ENCODE measurements around the gene ZNF740. TPM values are rescaled to one million over a fixed set of nuclear protein-coding genes. Genes with fewer than 3 reads are reported as not detected.
"Not testable (repeated sequence)": the region's sequence is repeated elsewhere in the genome, so short reads cannot be mapped to it uniquely, and the experiment has no call there.

ZNF740 gene
- total RNA-seq, 2 donors from 2014 or later = 27.5 to 32.3 TPM

DNA sequence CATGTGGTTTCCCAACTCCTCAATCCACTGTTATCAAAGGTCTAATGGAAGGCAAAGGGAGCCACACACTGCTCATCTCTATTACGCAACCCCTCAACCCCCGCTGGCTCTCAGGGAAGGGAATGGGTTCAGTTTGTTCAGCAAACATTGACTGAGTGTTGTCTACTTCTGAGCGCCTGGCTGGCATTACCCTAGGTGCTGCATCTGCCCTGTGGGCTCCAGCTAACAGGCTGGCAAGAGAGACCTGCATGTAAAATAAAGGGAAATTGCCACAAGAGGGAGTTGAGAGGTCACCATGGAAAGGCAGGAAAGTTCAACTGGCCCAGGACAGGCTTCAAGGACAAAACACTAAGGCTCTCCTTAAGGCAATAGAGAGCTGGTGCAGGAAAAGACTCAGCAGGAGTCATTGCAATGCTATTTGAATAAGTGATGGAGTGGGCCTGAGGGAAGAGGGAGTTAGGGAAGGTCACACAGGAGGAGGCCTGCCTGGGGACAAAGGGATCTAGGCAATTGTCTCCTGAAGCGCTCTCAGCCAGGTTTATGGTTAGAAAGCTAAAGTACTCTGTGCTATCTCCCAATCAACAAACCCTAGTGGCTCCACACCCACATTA is 5.5 kb upstream of the ZNF740 start:
- H3K4me1 ChIP-seq = peaks cover 5% of the 10 kb centered on the region
- TF ChIP-seq, protein P1, sequence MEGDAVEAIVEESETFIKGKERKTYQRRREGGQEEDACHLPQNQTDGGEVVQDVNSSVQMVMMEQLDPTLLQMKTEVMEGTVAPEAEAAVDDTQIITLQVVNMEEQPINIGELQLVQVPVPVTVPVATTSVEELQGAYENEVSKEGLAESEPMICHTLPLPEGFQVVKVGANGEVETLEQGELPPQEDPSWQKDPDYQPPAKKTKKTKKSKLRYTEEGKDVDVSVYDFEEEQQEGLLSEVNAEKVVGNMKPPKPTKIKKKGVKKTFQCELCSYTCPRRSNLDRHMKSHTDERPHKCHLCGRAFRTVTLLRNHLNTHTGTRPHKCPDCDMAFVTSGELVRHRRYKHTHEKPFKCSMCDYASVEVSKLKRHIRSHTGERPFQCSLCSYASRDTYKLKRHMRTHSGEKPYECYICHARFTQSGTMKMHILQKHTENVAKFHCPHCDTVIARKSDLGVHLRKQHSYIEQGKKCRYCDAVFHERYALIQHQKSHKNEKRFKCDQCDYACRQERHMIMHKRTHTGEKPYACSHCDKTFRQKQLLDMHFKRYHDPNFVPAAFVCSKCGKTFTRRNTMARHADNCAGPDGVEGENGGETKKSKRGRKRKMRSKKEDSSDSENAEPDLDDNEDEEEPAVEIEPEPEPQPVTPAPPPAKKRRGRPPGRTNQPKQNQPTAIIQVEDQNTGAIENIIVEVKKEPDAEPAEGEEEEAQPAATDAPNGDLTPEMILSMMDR (IDR thresholded peaks at IDR 0.05) = no peak
- intact Hi-C loops (cut with DNase I) = no loop called here
- no peak overlapping the region for H3K4me3 ChIP-seq
- H3K27me3 ChIP-seq = no peaks in the 10 kb centered on the region
- peak; percentile 32 for DNase-seq
- peak overlapping the region; percentile 8 for H3K27ac ChIP-seq
- H3K9ac ChIP-seq (ENCODE audit: low read depth in 2 of 2, low read length in 2 of 2) = peak overlapping the region in 1 of 2 donors; percentile 7
- H3K36me3 ChIP-seq = no peaks in the 10 kb centered on the region
- H3K9me3 ChIP-seq = no peaks in the 10 kb centered on the region

DNA sequence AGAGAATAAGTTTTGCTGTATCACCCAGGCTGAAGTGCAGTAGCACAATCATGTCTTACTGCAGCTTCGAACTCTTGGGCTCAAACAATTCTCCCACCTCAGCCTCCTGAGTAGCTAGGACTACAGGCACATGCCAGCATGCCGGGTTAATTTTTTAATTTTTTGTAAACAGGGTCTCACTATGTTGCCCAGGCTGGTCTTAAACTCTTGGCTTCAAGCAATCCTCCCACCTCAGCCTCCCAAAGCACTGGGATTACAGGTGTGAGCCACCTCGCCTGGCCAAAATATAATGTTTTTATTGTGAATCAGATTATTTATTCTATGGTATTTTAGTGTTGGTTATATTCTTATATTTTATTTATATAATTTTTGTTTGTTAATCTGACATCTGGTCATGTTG is 3.8 kb upstream of the ZNF740 start:
- TF ChIP-seq, protein P1 (IDR thresholded peaks at IDR 0.05) = no peak
- Histone ChIP-seq H3K4me3 (no peak overlapping the region), H3K27ac (no peak overlapping the region), H3K36me3 (no peaks in the 10 kb centered on the region), H3K9me3 (no peaks in the 10 kb centered on the region), H3K9ac (ENCODE audit: low read depth in 2 of 2, low read length in 2 of 2) (no peak overlapping the region), H3K27me3 (no peaks in the 10 kb centered on the region), H3K4me1 (peaks cover 5% of the 10 kb centered on the region)
- intact Hi-C loops (cut with DNase I) = no loop called here
- DNase-seq = no peak

DNA sequence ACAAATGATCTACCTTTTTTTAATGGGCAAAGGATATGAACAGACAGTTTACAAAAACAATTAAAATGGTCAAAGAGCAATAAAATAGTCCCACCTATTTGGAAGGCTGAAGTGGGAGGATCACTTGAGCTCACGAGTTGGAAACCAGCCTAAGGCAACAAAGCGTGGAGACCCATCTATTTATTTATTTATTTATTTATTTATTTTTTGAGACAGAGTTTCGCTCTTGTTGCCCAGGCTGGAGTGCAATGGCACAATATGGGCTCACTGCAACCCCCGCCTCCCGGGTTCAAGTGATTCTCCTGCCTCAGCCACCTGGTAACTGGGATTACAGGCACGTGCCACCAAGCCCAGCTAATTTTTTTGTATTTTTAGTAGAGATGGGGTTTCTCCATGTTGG is 3.1 kb upstream of the ZNF740 start:
- H3K4me1 ChIP-seq = peaks cover 10% of the 10 kb centered on the region
- H3K36me3 ChIP-seq; H3K4me3 ChIP-seq; H3K27me3 ChIP-seq; intact Hi-C loops (cut with DNase I); DNase-seq; H3K9ac ChIP-seq (ENCODE audit: low read depth in 2 of 2, low read length in 2 of 2); H3K9me3 ChIP-seq; H3K27ac ChIP-seq: not testable (repeated sequence)

DNA sequence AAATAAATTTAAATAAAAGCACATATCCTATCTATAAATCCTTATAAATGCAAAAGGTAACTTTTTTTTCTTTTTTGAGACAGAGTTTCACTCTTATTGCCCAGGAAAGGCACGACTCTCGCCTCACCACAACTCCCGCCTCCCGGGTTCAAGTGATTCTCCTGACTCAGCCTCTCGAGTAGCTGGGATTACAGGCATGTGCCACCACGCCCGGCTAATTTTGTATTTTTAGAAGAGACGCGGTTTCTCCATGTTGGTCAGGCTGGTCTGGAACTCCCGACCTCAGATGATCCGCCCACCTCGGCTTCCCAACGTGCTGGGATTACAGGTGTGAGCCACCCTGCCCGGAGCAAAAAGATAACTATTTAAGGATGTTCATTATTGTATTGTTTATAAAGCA is 1.7 kb upstream of the ZNF740 start:
- DNase-seq = not testable (repeated sequence)

DNA sequence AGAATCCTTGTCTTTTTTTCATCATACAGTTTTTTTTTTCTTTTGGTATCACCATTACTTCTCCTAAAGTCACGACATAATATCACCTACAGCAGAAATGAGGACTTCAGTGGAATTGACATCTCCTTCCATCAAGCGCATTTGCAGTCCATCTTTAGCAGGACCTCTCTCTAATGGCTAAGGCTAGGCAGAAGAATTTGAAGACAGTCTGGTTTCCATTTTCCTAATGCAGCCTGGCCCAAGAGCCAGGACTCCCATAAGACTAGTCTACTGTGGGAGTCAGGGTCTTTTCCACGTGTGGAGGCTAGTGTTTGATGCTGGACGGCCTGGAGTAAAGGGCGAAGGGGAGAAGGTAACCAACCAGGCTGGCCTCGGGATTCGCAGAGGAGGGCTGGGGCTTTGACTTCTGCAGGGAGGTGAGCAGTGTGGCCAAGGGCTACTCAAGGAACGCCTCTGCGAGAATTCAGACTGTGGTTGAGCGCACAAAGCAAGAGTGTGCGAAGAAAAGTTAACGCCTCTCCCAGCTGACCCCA is 769 bp upstream of the ZNF740 start:
- TF ChIP-seq, protein P1 (IDR thresholded peaks at IDR 0.05) = no peak
- H3K27me3 ChIP-seq = no peaks in the 10 kb centered on the region
- no peaks in the 10 kb centered on the region for H3K36me3 ChIP-seq
- peak; percentile 56 for DNase-seq
- H3K4me3 ChIP-seq = peak overlapping the region; percentile 81
- H3K27ac ChIP-seq = peak overlapping the region; percentile 94
- no peaks in the 10 kb centered on the region for H3K9me3 ChIP-seq
- intact Hi-C loops (cut with DNase I) = no loop called here
- H3K9ac ChIP-seq (ENCODE audit: low read depth in 2 of 2, low read length in 2 of 2) = peak overlapping the region; percentile 64 to 87
- peaks cover 20% of the 10 kb centered on the region for H3K4me1 ChIP-seq

More for the DNA sequence above, 1.7 kb upstream of the ZNF740 start:
- H3K27me3 ChIP-seq; H3K36me3 ChIP-seq; H3K9ac ChIP-seq (ENCODE audit: low read depth in 2 of 2, low read length in 2 of 2); intact Hi-C loops (cut with DNase I); H3K9me3 ChIP-seq; H3K27ac ChIP-seq; H3K4me3 ChIP-seq: not testable (repeated sequence)
- peaks cover 20% of the 10 kb centered on the region for H3K4me1 ChIP-seq

DNA sequence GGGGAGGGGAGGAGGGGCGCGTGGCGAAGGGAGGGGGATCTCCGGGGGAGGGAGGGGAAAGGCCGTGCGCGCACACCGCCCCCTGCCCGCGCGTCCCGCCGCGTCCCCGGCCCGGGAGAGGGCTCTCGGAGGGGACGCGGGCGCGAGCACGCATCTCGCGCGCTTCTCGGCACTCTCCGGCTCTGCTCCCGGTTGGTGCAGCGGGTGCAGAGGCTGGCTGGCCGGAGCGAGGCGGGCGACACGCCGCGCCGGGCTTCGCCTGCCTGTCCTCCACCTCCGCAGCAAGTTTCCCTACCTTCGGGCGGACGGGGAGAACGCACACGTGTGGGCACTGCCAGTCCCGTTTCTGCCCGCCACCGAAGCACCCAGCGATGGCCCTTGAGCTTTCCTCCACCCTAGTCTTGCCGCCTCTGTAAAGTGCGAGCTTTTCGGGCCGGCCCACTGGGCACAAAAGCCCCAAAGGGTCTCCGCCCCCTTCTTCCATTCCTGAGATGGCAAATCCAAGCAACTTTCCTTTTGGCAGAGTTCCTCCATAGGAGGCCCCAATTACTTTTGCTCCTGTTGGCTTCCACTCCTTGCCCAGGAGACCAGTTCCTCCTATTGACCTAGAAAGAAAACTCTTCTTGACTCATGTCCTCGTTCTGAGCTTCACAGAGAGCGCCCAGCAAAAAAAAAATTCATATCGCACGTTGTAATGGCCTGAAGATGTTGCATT is 566 bp downstream of the ZNF740 start:
- Histone ChIP-seq H3K27me3 (no peaks in the 10 kb centered on the region), H3K36me3 (peaks cover 5% of the 10 kb centered on the region), H3K4me3 (peak overlapping the region; percentile 81), H3K9me3 (no peaks in the 10 kb centered on the region), H3K4me1 (peaks cover 15% of the 10 kb centered on the region), H3K27ac (peak overlapping the region; percentile 94), H3K9ac (ENCODE audit: low read depth in 2 of 2, low read length in 2 of 2) (peak overlapping the region; percentile 71 to 87)
- peak; percentile 72 for DNase-seq
- TF ChIP-seq, protein P1 (IDR thresholded peaks at IDR 0.05) = no peak
- intact Hi-C loops (cut with DNase I) = no loop called here

Measured in colonic mucosa (tissue), 4 donors.